Activated CD8-positive, alpha-beta memory T cell treated with anti-CD3 and anti-CD28 coated beads for 24 hours (primary cell): ENCODE measurements around the gene GLYATL3.
"Not testable (repeated sequence)": the region's sequence is repeated elsewhere in the genome, so short reads cannot be mapped to it uniquely, and the experiment has no call there.

Experiments used
- DNase-seq: peaks from one replicate; pipeline ENCODE4 v3.0.0-alpha.2; 2020

The GLYATL3 gene

GRCh38 chr6:49499623-49500022, at the start of gene GLYATL3:
Gene GLYATL3, plus strand, starts transcription at chr6:49499923. Its CDS starts 12,068 bp downstream, at chr6:49511991.
- DNase-seq: no peak

- DNase-seq: no peak
These were observed 46.5 kb upstream of the GLYATL3 start for GRCh38 chr6:49453221-49453620.

- DNase-seq: no peak
These were observed 44.7 kb upstream of the GLYATL3 start for GRCh38 chr6:49454787-49455709.

GRCh38 chr6:49457771-49458170, 42.0 kb upstream of the GLYATL3 start:
- no peak for DNase-seq

GRCh38 chr6:49462071-49462470, 37.7 kb upstream of the GLYATL3 start:
- DNase-seq: no peak

- DNase-seq: no peak
These were observed 37.2 kb upstream of the GLYATL3 start for GRCh38 chr6:49462599-49462926.

- DNase-seq: peak; percentile 94
These were observed 36.7 kb upstream of the GLYATL3 start, which contains the start of the genes CENPQ and MMUT for GRCh38 chr6:49462927-49463611. Gene CENPQ, plus strand, starts transcription at chr6:49463370. Its CDS starts 6,807 bp downstream, at chr6:49470177. Gene MMUT, minus strand, starts transcription at chr6:49463253. Its CDS starts 3,787 bp downstream, at chr6:49459466.

GRCh38 chr6:49463612-49463967, 36.1 kb upstream of the GLYATL3 start:
- no peak for DNase-seq

- DNase-seq: no peak
These were observed 35.0 kb upstream of the GLYATL3 start for GRCh38 chr6:49464691-49465090.

- DNase-seq: no peak
These were observed 31.7 kb upstream of the GLYATL3 start for GRCh38 chr6:49468042-49468441.

- DNase-seq: not testable (repeated sequence)
These were observed 23.2 kb upstream of the GLYATL3 start for GRCh38 chr6:49476564-49476963.

GRCh38 chr6:49479308-49479970, 20.3 kb upstream of the GLYATL3 start:
- no peak for DNase-seq

GRCh38 chr6:49481846-49482245, 17.9 kb upstream of the GLYATL3 start:
- DNase-seq: not testable (repeated sequence)

- DNase-seq: not testable (repeated sequence)
These were observed 16.3 kb upstream of the GLYATL3 start for GRCh38 chr6:49483380-49483779.

GRCh38 chr6:49490633-49491032, 9.1 kb upstream of the GLYATL3 start:
- DNase-seq: no peak

- no peak for DNase-seq
These were observed 2.4 kb upstream of the GLYATL3 start for GRCh38 chr6:49497304-49497703.

GRCh38 chr6:49499126-49499525, 597 bp upstream of the GLYATL3 start:
- DNase-seq: no peak

GRCh38 chr6:49504666-49505065, 4.9 kb downstream of the GLYATL3 start:
- no peak for DNase-seq

GRCh38 chr6:49506569-49507111, 6.9 kb downstream of the GLYATL3 start:
- no peak for DNase-seq

GRCh38 chr6:49509342-49509741, 9.6 kb downstream of the GLYATL3 start:
- no peak for DNase-seq

GRCh38 chr6:49513153-49513989, 13.6 kb downstream of the GLYATL3 start:
- no peak for DNase-seq
